ENCODE results near the gene GPBP1L1. TPM values are rescaled to one million over a fixed set of nuclear protein-coding genes. Genes with fewer than 3 reads are reported as not detected.
A peak's percentile ranks its signal among the peaks of the same experiment; 100 is the strongest.

Gene GPBP1L1
- total and polyA plus RNA-seq, 2 donors (not counting 1 experiment from before 2014, with no cell fraction given) = 77.2 to 104 TPM

DNA sequence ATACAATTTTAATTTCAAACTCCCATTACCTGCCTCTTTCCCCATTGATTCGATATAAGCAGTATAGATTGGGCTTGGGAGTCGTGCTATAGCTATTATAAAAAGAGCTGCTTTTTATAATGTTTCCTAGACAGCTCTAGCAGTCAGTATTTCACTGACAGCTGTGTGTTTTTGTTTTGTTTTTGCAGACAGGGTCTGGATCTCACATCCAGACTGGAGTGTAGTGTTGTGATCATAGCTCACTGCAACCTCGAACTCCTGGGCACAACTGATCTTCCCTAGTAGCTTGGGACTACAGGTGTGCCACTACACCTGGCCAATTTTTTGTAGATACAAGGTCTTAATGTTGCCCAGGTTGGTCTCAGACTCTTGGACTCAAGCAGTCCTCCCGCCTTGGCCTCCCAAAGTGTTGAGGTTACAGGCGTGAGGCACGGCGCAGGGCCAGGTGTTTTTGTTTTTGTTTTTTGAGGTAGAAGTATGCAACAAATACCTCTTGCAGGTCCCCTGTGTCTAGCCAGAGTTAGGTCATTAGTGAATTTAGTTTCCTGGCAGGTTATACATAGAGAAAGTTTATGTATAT is 100.7 kb downstream of the GPBP1L1 start:
- no peak overlapping the region for H3K9ac ChIP-seq (ENCODE audit: insufficient read depth, low read length)
- TF ChIP-seq EZH2 (IDR thresholded peaks at IDR 0.05; ENCODE audit: low read length, missing control alignments) (no peak), CTCF (conservative IDR thresholded peaks at IDR 0.05 in 1 of 2, IDR thresholded peaks at IDR 0.05 in 1 of 2; ENCODE audit: low read depth in 1 of 2, low read length in 2 of 2) (no peak)
- no peaks in the 10 kb centered on the region for H4K20me1 ChIP-seq (ENCODE audit: control insufficient read depth, extremely low read depth, insufficient read depth, low read length)
- peak overlapping the region; percentile 85 to 100 (median 98) for H3K4me3 ChIP-seq (replicated peaks in 1 of 4; ENCODE audit: control extremely low read depth in 1 of 4, insufficient read depth in 1 of 4, low read depth in 3 of 4, low read length in 4 of 4)
- H3K4me1 ChIP-seq (ENCODE audit: control insufficient read depth, extremely low read depth, insufficient read depth, low read length) = peaks cover 5% of the 10 kb centered on the region
- no peaks in the 10 kb centered on the region for H3K36me3 ChIP-seq (ENCODE audit: control insufficient read depth, insufficient read depth, low read length)
- H3K27ac ChIP-seq (ENCODE audit: insufficient read depth, low read length) = peak overlapping the region; percentile 58
- H3K27me3 ChIP-seq (ENCODE audit: control insufficient read depth, insufficient read depth, low read length) = no peaks in the 10 kb centered on the region
- peaks cover 63% of the 10 kb centered on the region for H3K79me2 ChIP-seq (ENCODE audit: control insufficient read depth, insufficient read depth, low read length)
- H3K4me2 ChIP-seq (ENCODE audit: extremely low read depth, insufficient read depth, low read length) = peak overlapping the region; percentile 81
- no peak for DNase-seq (ENCODE audit: low read depth in 2 of 2)
- H3K9me3 ChIP-seq (ENCODE audit: control insufficient read depth, insufficient read depth, low read depth, low read length) = no peaks in the 10 kb centered on the region
- H2AFZ ChIP-seq (ENCODE audit: low read length) = no peak overlapping the region

DNA sequence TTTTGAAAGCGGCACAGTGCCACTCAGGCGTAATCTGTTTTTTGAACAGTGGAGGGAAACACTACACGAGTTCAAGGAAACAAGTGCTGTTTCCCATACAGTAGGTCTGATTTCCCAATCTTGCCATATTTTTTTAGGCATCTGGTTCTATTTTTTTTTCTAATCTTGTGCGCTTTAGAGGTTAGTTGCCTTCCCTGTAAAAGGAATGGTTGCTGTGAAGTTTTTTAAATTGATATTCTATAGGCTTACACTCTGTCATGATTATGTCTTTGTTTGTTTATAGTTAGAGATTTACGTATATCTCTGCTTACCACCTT is 101.3 kb downstream of the GPBP1L1 start:
- peaks cover 5% of the 10 kb centered on the region for H3K4me1 ChIP-seq (ENCODE audit: control insufficient read depth, extremely low read depth, insufficient read depth, low read length)
- no peaks in the 10 kb centered on the region for H3K9me3 ChIP-seq (ENCODE audit: control insufficient read depth, insufficient read depth, low read depth, low read length)
- no peak overlapping the region for H2AFZ ChIP-seq (ENCODE audit: low read length)
- TF ChIP-seq EZH2 (IDR thresholded peaks at IDR 0.05; ENCODE audit: low read length, missing control alignments) = no peak
- TF ChIP-seq CTCF (conservative IDR thresholded peaks at IDR 0.05 in 1 of 2, IDR thresholded peaks at IDR 0.05 in 1 of 2; ENCODE audit: low read depth in 1 of 2, low read length in 2 of 2) = no peak
- H3K36me3 ChIP-seq (ENCODE audit: control insufficient read depth, insufficient read depth, low read length) = no peaks in the 10 kb centered on the region
- peak overlapping the region; percentile 85 to 100 (median 98) for H3K4me3 ChIP-seq (replicated peaks in 1 of 4; ENCODE audit: control extremely low read depth in 1 of 4, insufficient read depth in 1 of 4, low read depth in 3 of 4, low read length in 4 of 4)
- no peaks in the 10 kb centered on the region for H3K27me3 ChIP-seq (ENCODE audit: control insufficient read depth, insufficient read depth, low read length)
- H3K79me2 ChIP-seq (ENCODE audit: control insufficient read depth, insufficient read depth, low read length) = peaks cover 59% of the 10 kb centered on the region
- peak overlapping the region; percentile 20 for H3K9ac ChIP-seq (ENCODE audit: insufficient read depth, low read length)
- no peaks in the 10 kb centered on the region for H4K20me1 ChIP-seq (ENCODE audit: control insufficient read depth, extremely low read depth, insufficient read depth, low read length)
- DNase-seq (ENCODE audit: low read depth in 2 of 2) = no peak
- H3K27ac ChIP-seq (ENCODE audit: insufficient read depth, low read length) = peak overlapping the region; percentile 58
- H3K4me2 ChIP-seq (ENCODE audit: extremely low read depth, insufficient read depth, low read length) = peak overlapping the region; percentile 81

DNA sequence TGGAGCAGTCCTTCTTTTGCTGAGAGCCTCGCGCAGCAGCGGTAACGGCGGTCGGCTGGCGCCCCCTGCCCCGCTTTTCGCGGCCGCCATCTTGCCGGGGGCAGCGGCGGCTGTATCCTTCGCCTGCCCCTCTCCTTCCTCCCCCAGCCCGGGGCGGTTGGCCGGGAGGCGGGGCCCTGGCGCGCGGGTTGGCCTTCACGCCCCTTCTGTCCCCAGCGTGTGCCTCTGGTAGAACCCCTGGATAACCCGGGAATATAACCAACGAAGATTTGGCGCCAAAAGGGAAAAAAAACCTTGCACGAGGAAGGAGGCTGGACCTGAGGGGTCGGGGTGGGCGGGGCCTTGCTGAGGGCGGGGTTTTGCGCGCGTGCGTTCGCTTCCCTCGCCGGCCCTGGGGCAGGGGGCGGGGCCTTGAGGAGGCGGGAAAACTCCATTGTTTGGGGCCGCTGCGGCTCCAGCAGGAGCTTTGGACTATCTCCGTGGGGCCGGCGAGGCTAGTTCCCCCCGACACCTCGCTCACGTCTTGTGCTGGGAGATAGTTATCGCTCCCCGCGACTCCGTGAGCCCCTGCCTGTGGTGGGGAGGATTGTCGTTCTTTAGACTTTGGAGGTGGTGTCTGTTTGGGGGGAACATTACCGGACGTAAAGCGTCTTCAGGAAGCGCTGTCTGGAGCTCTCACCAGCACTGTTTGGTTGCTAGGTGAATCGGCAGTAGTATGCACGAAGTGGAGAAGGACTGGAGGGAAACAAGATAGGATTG is 101.8 kb downstream of the GPBP1L1 start:
- Histone ChIP-seq H3K79me2 (ENCODE audit: control insufficient read depth, insufficient read depth, low read length) (peaks cover 54% of the 10 kb centered on the region), H3K27ac (ENCODE audit: insufficient read depth, low read length) (peak overlapping the region; percentile 97), H3K27me3 (ENCODE audit: control insufficient read depth, insufficient read depth, low read length) (no peaks in the 10 kb centered on the region), H4K20me1 (ENCODE audit: control insufficient read depth, extremely low read depth, insufficient read depth, low read length) (no peaks in the 10 kb centered on the region), H3K36me3 (ENCODE audit: control insufficient read depth, insufficient read depth, low read length) (no peaks in the 10 kb centered on the region), H3K9ac (ENCODE audit: insufficient read depth, low read length) (peak overlapping the region; percentile 96), H3K4me2 (ENCODE audit: extremely low read depth, insufficient read depth, low read length) (peak overlapping the region; percentile 95), H3K4me1 (ENCODE audit: control insufficient read depth, extremely low read depth, insufficient read depth, low read length) (peaks cover 5% of the 10 kb centered on the region), H3K4me3 (replicated peaks in 1 of 4; ENCODE audit: control extremely low read depth in 1 of 4, insufficient read depth in 1 of 4, low read depth in 3 of 4, low read length in 4 of 4) (peak overlapping the region; percentile 85 to 100 (median 98)), H3K9me3 (ENCODE audit: control insufficient read depth, insufficient read depth, low read depth, low read length) (no peaks in the 10 kb centered on the region), H2AFZ (ENCODE audit: low read length) (peak overlapping the region; percentile 100)
- no peak for TF ChIP-seq CTCF (conservative IDR thresholded peaks at IDR 0.05 in 1 of 2, IDR thresholded peaks at IDR 0.05 in 1 of 2; ENCODE audit: low read depth in 1 of 2, low read length in 2 of 2)
- TF ChIP-seq EZH2 (IDR thresholded peaks at IDR 0.05; ENCODE audit: low read length, missing control alignments) = no peak
- peak; percentile 82 to 85 for DNase-seq (ENCODE audit: low read depth in 2 of 2)

Data from fibroblast of lung (primary cell).